Stimulated activated naive CD4-positive, alpha-beta T cell (primary cell): ENCODE results near the gene DNAJC1.
"Not testable (repeated sequence)": the region's sequence is repeated elsewhere in the genome, so short reads cannot be mapped to it uniquely, and the experiment has no call there.

Experiments used
- DNase-seq, 6 experiments: peaks; one replicate each; lab custom pipeline; 2025; lab: John Stamatoyannopoulos, UW

DNAJC1 gene

GRCh38 chr10:21899736-21900135, 103.8 kb downstream of the DNAJC1 start:
- DNase-seq: no peak

GRCh38 chr10:21895932-21896331, 107.6 kb downstream of the DNAJC1 start:
- no peak for DNase-seq

- DNase-seq: no peak
These were observed 108.7 kb downstream of the DNAJC1 start for GRCh38 chr10:21894648-21895342.

- DNase-seq: peak in 2 of 6 experiments; percentile 5 to 6
These were observed 112.1 kb downstream of the DNAJC1 start for GRCh38 chr10:21891439-21891838.

- no peak for DNase-seq
These were observed 113.9 kb downstream of the DNAJC1 start for GRCh38 chr10:21889477-21890275.

- peak in 4 of 6 experiments; percentile 1 to 38 (median 14) for DNase-seq
These were observed 114.6 kb downstream of the DNAJC1 start for GRCh38 chr10:21888959-21889358.

GRCh38 chr10:21885940-21886339, 117.6 kb downstream of the DNAJC1 start:
- no peak for DNase-seq

GRCh38 chr10:21873198-21873597, 130.3 kb downstream of the DNAJC1 start:
- DNase-seq: no peak

GRCh38 chr10:21872771-21873170, 130.8 kb downstream of the DNAJC1 start:
- not testable (repeated sequence) for DNase-seq

GRCh38 chr10:21870849-21871248, 132.7 kb downstream of the DNAJC1 start:
- DNase-seq: no peak

- not testable (repeated sequence) for DNase-seq
These were observed 134.4 kb downstream of the DNAJC1 start for GRCh38 chr10:21869087-21869486.

- no peak for DNase-seq
These were observed 142.8 kb downstream of the DNAJC1 start for GRCh38 chr10:21860718-21861117.

GRCh38 chr10:21858455-21858854, 145.1 kb downstream of the DNAJC1 start:
- DNase-seq: no peak

- DNase-seq: peak in 1 of 6 experiments; percentile 1
These were observed 153.9 kb downstream of the DNAJC1 start for GRCh38 chr10:21849607-21850006.

GRCh38 chr10:21843645-21844044, 159.9 kb downstream of the DNAJC1 start:
- no peak for DNase-seq

GRCh38 chr10:21841273-21841672, 162.3 kb downstream of the DNAJC1 start:
- not testable (repeated sequence) for DNase-seq

GRCh38 chr10:21837487-21837886, 166.0 kb downstream of the DNAJC1 start:
- not testable (repeated sequence) for DNase-seq

- DNase-seq: not testable (repeated sequence)
These were observed 169.0 kb downstream of the DNAJC1 start for GRCh38 chr10:21834574-21834973.

- DNase-seq: no peak
These were observed 170.8 kb downstream of the DNAJC1 start for GRCh38 chr10:21832821-21833130.

- no peak for DNase-seq
These were observed 171.3 kb downstream of the DNAJC1 start for GRCh38 chr10:21831986-21832820.

- DNase-seq: no peak
These were observed 173.5 kb downstream of the DNAJC1 start for GRCh38 chr10:21830037-21830436.

- no peak for DNase-seq
These were observed 176.2 kb downstream of the DNAJC1 start for GRCh38 chr10:21827308-21827707.

GRCh38 chr10:21826725-21827124, 176.8 kb downstream of the DNAJC1 start:
- no peak for DNase-seq
